ENCODE results near the gene GLYATL2. TPM values are rescaled to one million over a fixed set of nuclear protein-coding genes. Genes with fewer than 3 reads are reported as not detected.

The GLYATL2 gene
- total and polyA plus RNA-seq, 9 of the 15 experiments (the other 6 are each of a cell fraction or from before 2014, with no cell fraction given), result not detected

- TF ChIP-seq ZBTB49 (CRISPR knock-in tag; IDR thresholded peaks at IDR 0.05; ENCODE audit: borderline replicate concordance) (no peak), HMBOX1 (IDR thresholded peaks at IDR 0.05) (no peak), DIDO1 (tag; IDR thresholded peaks at IDR 0.05; ENCODE audit: low read depth) (no peak), RBM14 (IDR thresholded peaks at IDR 0.05; ENCODE audit: borderline replicate concordance, insufficient read depth, low read depth, low read length) (no peak)
These were observed 17.0 kb upstream of the GLYATL2 start (continued) for GRCh38 chr11:58861533-58861932.

- H3K79me2 ChIP-seq (ENCODE audit: control insufficient read depth, insufficient read depth, low read length), result no peaks in the 10 kb centered on the region
- in situ Hi-C loops (cut with MboI) (no loop called here), intact Hi-C loops (cut with micrococcal nuclease) (no loop called here)
- BruUV-seq (replicated peaks), result no TSS peak
- H3K36me3 ChIP-seq (ENCODE audit: control insufficient read depth, insufficient read depth, low read length), result no peaks in the 10 kb centered on the region
- H3K4me2 ChIP-seq (ENCODE audit: insufficient read depth, low read length), result no peak overlapping the region
- H3K9me1 ChIP-seq (ENCODE audit: control insufficient read depth, insufficient read depth, low read length), result no peaks in the 10 kb centered on the region
- no peak for ATAC-seq
- H3K9me3 ChIP-seq (replicated peaks; ENCODE audit: control insufficient read depth, insufficient read depth, low read depth, low read length), result no peaks in the 10 kb centered on the region
- H3K9ac ChIP-seq (ENCODE audit: insufficient read depth in 1 of 2, low read depth in 2 of 2, low read length in 2 of 2), result no peak overlapping the region
- no peak for DNase-seq (ENCODE audit: extremely low read depth in 1 of 4, low spot score in 3 of 4)
- no peak for FAIRE-seq
- no peak overlapping the region for H3K27ac ChIP-seq (ENCODE audit: extremely low read depth, low read depth, low read length)
- ChIA-PET POLR2A (no interaction called here), CTCF (ENCODE audit: low intra/inter-chr PET ratio) (no interaction called here)
- H4K20me1 ChIP-seq (replicated peaks; ENCODE audit: control insufficient read depth, insufficient read depth, low read length), result no peaks in the 10 kb centered on the region
- H2AFZ ChIP-seq (ENCODE audit: low read depth, low read length), result no peak overlapping the region
- H3K27me3 ChIP-seq (ENCODE audit: control insufficient read depth in 2 of 2, insufficient read depth in 2 of 2, low read length in 2 of 2), result no peaks in the 10 kb centered on the region
- no peak overlapping the region for H3K4me3 ChIP-seq
- no peaks in the 10 kb centered on the region for H3K4me1 ChIP-seq (replicated peaks in 1 of 2; ENCODE audit: control insufficient read depth in 2 of 2, insufficient read depth in 2 of 2, low read length in 2 of 2)
- TF ChIP-seq ZNF57 (CRISPR knock-in tag; IDR thresholded peaks at IDR 0.05), result no peak
- TF ChIP-seq ZNF174 (CRISPR knock-in tag; IDR thresholded peaks at IDR 0.05), result no peak
- TF ChIP-seq AFF4 (CRISPR knock-in tag; IDR thresholded peaks at IDR 0.05), result no peak
- no peak for TF ChIP-seq TFAP4 (CRISPR knock-in tag; IDR thresholded peaks at IDR 0.05; ENCODE audit: borderline replicate concordance)
- TF ChIP-seq ZNF518B (CRISPR knock-in tag; IDR thresholded peaks at IDR 0.05), result no peak
These were observed 12.3 kb upstream of the GLYATL2 start for GRCh38 chr11:58856806-58857205.

Measured in K562 (cell line).